Upper lobe of left lung (tissue), 6 donors: ENCODE results near the gene VSTM5. TPM values are rescaled to one million over a fixed set of nuclear protein-coding genes. Genes with fewer than 3 reads are reported as not detected.

Experiments used
- ATAC-seq, 2 donors: fragments of 200-7000 bp; cut with Tn5 transposase; one replicate each; pipeline ENCODE4 v1.9.1; 2022; ENCODE audit warnings: mild to moderate bottlenecking in 2 of 2, moderate library complexity in 2 of 2; ENCODE audit not compliant: low FRiP score in 2 of 2
- DNase-seq, 2 donors: peaks; one replicate each; pipeline ENCODE4 v3.0.0-alpha.2; 2019 to 2020
- H3K27ac ChIP-seq, 4 donors: fragments of 200-600 bp; sonication (generic); one replicate each; pipeline ENCODE4 v1.5.1; 2016 to 2019
- H3K27me3 ChIP-seq, 4 donors: fragments of 200-600 bp; sonication (generic); one replicate each; pipeline ENCODE4 v1.5.1; 2017 to 2019
- H3K36me3 ChIP-seq, 4 donors: fragments of 200-600 bp; sonication (generic); one replicate each; pipeline ENCODE4 v1.5.1; 2016 to 2019
- H3K4me1 ChIP-seq, 4 donors: fragments of 200-600 bp; sonication (generic); one replicate each; pipeline ENCODE4 v1.5.1; 2018 to 2019
- H3K4me3 ChIP-seq, 4 donors: fragments of 200-600 bp; sonication (generic); one replicate each; pipeline ENCODE4 v1.5.1; 2017 to 2019; ENCODE audit warnings: mild to moderate bottlenecking in 2 of 4, moderate library complexity in 1 of 4
- H3K9me3 ChIP-seq, 4 donors: fragments of 200-600 bp; sonication (generic); one replicate each; pipeline ENCODE4 v1.5.1; 2018 to 2019
- CTCF ChIP-seq, 6 experiments: fragments of 450-650 bp in 4 of 6; fragments of 200-600 bp in 2 of 6; sonication (generic) in 2 of 6; IDR thresholded peaks; one replicate each; pipeline ENCODE4 v1.5.1; 2016 to 2019; ENCODE audit warnings: antibody characterized with exemption in 6 of 6
- EP300 ChIP-seq, 4 donors: sonication (generic); formaldehyde crosslinking; IDR thresholded peaks; one replicate each; pipeline ENCODE4 v1.5.1; 2017; ENCODE audit warnings: antibody characterized with exemption in 4 of 4, control low read depth in 2 of 4
- POLR2A ChIP-seq, 4 donors: fragments of 450-650 bp; IDR thresholded peaks; one replicate each; pipeline ENCODE4 v1.5.1; 2016 to 2017; ENCODE audit warnings: antibody characterized with exemption in 4 of 4, mild to moderate bottlenecking in 2 of 4
- POLR2AphosphoS5 ChIP-seq, 2 donors: sonication (generic); formaldehyde crosslinking; IDR thresholded peaks; one replicate each; pipeline ENCODE4 v1.5.1; 2017; ENCODE audit warnings: antibody characterized with exemption in 2 of 2
- WGBS, 2 donors: methylation state at CpG; one replicate each; pipeline ENCODE4 v1.1.5; 2017 to 2018; 5-methylcytosine and 5-hydroxymethylcytosine counted together
- total RNA-seq, 6 donors: library from RNA; depleted of rRNA in 4 of 6; stranded (reverse); fragments of >200 nt in 4 of 6; gene quantifications; one replicate each; pipeline versions ENCODE4 v1.1.0 to v1.2.1, GENCODE V29; 2016 to 2021
- donor health status: DM: no; HTN: no; CAD: no; lungs with moderate emphysema.
- donor health status: DM: no; HTN: yes; CAD: no; lungs with severe emphysema.

Gene VSTM5
- total RNA-seq, 6 donors from 2014 or later = 0.77 to 2.3 TPM; not detected in 4

GRCh38 chr11:93840180-93840579 lies 10.2 kb downstream of the VSTM5 start:
- ATAC-seq (peak in 1 of 2 donors; percentile 40), DNase-seq (no peak)
- Histone ChIP-seq H3K27me3 (no peaks in the 10 kb centered on the region), H3K36me3 (no peaks in the 10 kb centered on the region), H3K4me1 (no peaks in the 10 kb centered on the region), H3K27ac (no peak overlapping the region), H3K9me3 (no peaks in the 10 kb centered on the region), H3K4me3 (no peak overlapping the region)
- no peak for TF ChIP-seq POLR2AphosphoS5 (IDR thresholded peaks at IDR 0.05)
- TF ChIP-seq POLR2A (IDR thresholded peaks at IDR 0.05) = no peak
- TF ChIP-seq CTCF (IDR thresholded peaks at IDR 0.05) = no peak
- no peak for TF ChIP-seq EP300 (IDR thresholded peaks at IDR 0.05)
- WGBS, 2 donors = 50 to 77% methylated on average over 2 of the region's 2 CpGs

DNA sequence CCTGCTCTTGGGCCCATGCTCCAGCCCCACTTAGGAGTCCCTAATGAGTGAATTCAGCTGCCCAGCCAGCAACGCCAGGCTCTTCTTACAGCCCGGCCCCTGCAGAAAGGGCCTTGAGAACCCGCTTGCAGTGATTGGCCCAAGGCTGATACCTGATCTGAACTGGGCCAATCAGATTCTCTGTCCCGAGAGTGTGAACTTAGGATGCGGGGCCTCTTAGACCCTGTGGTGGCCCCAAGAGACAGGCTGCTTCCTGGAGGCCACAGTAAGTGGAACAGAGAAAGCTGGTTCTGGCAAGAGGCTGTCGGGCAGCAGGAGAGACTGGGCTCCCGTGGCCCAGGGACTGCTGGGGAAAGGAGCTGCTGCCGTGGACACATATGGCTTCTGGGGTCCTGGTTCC lies 11.5 kb downstream of the VSTM5 start:
- Histone ChIP-seq H3K36me3 (no peaks in the 10 kb centered on the region), H3K27ac (no peak overlapping the region), H3K9me3 (no peaks in the 10 kb centered on the region), H3K4me1 (no peaks in the 10 kb centered on the region), H3K4me3 (no peak overlapping the region), H3K27me3 (no peaks in the 10 kb centered on the region)
- no peak for ATAC-seq
- no peak for TF ChIP-seq EP300 (IDR thresholded peaks at IDR 0.05)
- no peak for TF ChIP-seq CTCF (IDR thresholded peaks at IDR 0.05)
- no peak for TF ChIP-seq POLR2AphosphoS5 (IDR thresholded peaks at IDR 0.05)
- TF ChIP-seq POLR2A (IDR thresholded peaks at IDR 0.05) = no peak
- WGBS, 2 donors = 90 to 93% methylated on average over 2 to 8 of the region's 8 CpGs
- no peak for DNase-seq

DNA sequence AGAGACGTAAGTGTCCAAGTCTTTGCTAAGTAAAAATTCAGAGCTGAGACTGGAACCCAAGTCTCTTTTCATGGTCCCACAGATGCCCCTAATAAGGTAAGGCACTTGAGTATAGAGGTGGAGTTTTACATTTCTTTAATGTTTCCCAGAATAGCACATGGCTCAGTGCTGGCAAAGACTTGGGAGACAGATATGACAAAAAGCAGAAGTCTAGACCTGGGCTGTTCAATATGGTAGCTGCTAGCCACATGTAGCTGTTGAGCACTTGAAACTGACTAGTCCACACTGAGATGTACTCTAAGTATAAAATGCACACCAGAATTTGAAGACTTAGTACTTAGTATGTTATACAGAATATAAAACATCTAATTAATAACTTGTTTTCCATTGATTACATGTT lies 17.6 kb downstream of the VSTM5 start:
- no peak for TF ChIP-seq EP300 (IDR thresholded peaks at IDR 0.05)
- Histone ChIP-seq H3K4me3 (no peak overlapping the region), H3K4me1 (no peaks in the 10 kb centered on the region), H3K9me3 (no peaks in the 10 kb centered on the region), H3K36me3 (no peaks in the 10 kb centered on the region), H3K27ac (no peak overlapping the region), H3K27me3 (no peaks in the 10 kb centered on the region)
- DNase-seq = no peak
- 84 to 89% methylated on average over 1 of the region's 1 CpG for WGBS, 2 donors
- no peak for ATAC-seq

DNA sequence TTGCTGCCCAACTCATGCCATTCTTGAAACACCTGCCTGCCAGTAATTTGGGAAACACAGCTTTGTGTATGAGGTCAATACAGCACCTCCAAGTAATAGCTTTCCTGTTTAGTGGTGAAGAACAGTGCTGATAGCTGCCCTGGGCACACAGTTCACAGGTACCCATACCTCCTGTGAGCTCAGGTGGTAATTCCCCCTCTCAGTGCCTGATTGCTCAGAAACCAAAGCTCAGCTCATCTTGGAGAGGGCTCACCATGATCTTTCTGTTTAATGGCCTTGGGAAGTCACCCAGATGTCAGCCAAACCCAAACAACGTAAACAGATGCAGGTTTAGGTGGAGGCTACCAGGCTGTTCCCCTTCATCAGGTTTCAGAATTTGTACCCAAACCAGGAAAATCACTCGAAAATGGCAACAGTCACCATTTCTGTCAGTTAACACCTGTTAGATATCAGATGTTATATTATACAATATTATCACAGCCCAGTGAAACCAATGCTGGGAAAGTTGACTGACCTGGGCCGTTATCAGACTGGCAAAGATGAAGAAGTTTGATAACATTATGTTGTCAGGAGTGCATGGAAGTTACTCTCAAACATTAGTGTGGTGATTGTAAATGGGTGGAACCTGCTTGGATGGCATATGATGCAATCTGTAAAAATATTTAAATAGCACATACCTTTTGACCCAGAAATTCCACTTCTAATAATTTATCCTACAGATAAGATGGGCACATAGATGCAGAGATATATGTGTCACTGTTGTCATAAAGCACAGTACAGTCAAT lies 18.9 kb downstream of the VSTM5 start:
- ATAC-seq (no peak), DNase-seq (no peak)
- no peaks in the 10 kb centered on the region for H3K36me3 ChIP-seq
- no peaks in the 10 kb centered on the region for H3K27me3 ChIP-seq
- TF ChIP-seq EP300 (IDR thresholded peaks at IDR 0.05) (no peak), POLR2AphosphoS5 (IDR thresholded peaks at IDR 0.05) (no peak), POLR2A (IDR thresholded peaks at IDR 0.05) (no peak)
- no peak overlapping the region for H3K4me3 ChIP-seq
- no peaks in the 10 kb centered on the region for H3K9me3 ChIP-seq
- H3K27ac ChIP-seq = no peak overlapping the region
- 45 to 61% methylated on average over 2 to 3 of the region's 3 CpGs for WGBS, 2 donors
- no peaks in the 10 kb centered on the region for H3K4me1 ChIP-seq

DNA sequence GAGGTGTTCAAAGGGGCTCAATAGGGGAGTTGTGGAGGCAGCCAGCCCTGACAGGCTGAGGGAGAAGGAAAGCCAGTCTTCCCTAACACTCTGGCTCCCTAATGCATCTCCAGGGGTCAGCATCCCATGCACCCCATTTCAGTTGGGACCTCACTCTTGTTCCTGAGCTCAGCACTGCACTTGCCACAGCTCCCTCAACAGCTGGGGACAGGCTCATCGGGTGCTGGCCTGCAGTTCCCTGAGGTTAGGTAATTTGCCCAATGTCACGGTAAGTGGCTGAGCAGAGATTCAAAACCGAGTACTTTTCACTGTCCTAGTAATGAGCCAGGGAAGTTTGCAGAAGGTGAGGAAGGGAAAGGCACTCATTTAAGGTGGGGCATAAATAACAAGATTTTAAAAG lies 20.8 kb downstream of the VSTM5 start:
- Histone ChIP-seq H3K4me1 (no peaks in the 10 kb centered on the region), H3K9me3 (no peaks in the 10 kb centered on the region), H3K27me3 (no peaks in the 10 kb centered on the region), H3K36me3 (no peaks in the 10 kb centered on the region), H3K27ac (no peak overlapping the region), H3K4me3 (no peak overlapping the region)
- ATAC-seq = no peak
- WGBS, 2 donors = 69 to 80% methylated on average over 3 of the region's 3 CpGs
- TF ChIP-seq POLR2AphosphoS5 (IDR thresholded peaks at IDR 0.05) (no peak), CTCF (IDR thresholded peaks at IDR 0.05) (no peak), EP300 (IDR thresholded peaks at IDR 0.05) (no peak), POLR2A (IDR thresholded peaks at IDR 0.05) (no peak)
- DNase-seq = no peak

DNA sequence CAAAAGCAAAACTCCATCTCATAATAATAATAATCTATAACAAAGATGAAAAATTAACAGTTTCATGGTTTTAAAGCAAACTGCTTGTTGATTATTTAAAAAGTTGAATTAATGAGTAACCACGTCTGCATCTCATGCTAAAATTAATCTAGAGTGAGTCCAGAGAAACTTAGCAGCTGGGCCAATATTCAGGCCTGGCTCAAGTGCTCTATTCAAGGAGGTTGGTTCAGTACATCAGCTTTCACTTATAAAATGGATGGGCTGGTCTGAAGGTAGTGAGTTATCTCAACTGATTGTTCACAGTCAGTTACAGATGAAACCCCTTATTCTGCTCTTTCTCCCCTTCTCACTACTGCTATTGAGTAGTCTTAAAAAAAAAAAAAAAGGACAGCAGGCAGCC lies 23.1 kb downstream of the VSTM5 start:
- Histone ChIP-seq H3K27ac (no peak overlapping the region), H3K4me3 (no peak overlapping the region), H3K9me3 (no peaks in the 10 kb centered on the region), H3K27me3 (no peaks in the 10 kb centered on the region), H3K36me3 (no peaks in the 10 kb centered on the region), H3K4me1 (no peaks in the 10 kb centered on the region)
- TF ChIP-seq POLR2A (IDR thresholded peaks at IDR 0.05) = no peak
- TF ChIP-seq CTCF (IDR thresholded peaks at IDR 0.05) = no peak
- no peak for TF ChIP-seq POLR2AphosphoS5 (IDR thresholded peaks at IDR 0.05)
- TF ChIP-seq EP300 (IDR thresholded peaks at IDR 0.05) = no peak
- 88 to 90% methylated on average over 1 of the region's 1 CpG for WGBS, 2 donors
- DNase-seq = no peak
- ATAC-seq = no peak
